ENCODE measurements around the gene JTB.

Gene JTB

DNA sequence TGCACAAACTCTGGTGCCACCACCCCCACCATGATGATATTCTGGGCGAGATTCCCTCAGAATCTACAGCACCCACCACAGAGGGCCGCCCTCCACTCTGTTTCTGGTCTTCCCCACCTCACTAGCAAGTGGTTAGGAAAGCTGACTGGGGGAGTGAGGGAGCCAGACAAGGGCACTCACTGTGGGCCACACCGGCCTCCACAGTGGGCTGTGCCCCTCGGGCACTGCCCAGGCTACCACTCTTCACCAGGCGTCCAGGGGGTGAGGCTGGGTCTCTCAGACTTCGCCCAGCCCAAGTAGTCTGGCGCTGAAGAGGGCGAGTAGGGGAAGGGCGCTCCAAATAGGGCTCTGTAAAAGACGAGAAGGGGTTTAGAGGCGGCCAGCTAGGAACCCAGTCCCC lies 43.5 kb downstream of the JTB start:
- TF ChIP-seq, protein P1, sequence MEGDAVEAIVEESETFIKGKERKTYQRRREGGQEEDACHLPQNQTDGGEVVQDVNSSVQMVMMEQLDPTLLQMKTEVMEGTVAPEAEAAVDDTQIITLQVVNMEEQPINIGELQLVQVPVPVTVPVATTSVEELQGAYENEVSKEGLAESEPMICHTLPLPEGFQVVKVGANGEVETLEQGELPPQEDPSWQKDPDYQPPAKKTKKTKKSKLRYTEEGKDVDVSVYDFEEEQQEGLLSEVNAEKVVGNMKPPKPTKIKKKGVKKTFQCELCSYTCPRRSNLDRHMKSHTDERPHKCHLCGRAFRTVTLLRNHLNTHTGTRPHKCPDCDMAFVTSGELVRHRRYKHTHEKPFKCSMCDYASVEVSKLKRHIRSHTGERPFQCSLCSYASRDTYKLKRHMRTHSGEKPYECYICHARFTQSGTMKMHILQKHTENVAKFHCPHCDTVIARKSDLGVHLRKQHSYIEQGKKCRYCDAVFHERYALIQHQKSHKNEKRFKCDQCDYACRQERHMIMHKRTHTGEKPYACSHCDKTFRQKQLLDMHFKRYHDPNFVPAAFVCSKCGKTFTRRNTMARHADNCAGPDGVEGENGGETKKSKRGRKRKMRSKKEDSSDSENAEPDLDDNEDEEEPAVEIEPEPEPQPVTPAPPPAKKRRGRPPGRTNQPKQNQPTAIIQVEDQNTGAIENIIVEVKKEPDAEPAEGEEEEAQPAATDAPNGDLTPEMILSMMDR (IDR thresholded peaks at IDR 0.05; ENCODE audit: extremely low read depth, missing control alignments): no peak
- no peak for DNase-seq (ENCODE audit: low spot score)

DNA sequence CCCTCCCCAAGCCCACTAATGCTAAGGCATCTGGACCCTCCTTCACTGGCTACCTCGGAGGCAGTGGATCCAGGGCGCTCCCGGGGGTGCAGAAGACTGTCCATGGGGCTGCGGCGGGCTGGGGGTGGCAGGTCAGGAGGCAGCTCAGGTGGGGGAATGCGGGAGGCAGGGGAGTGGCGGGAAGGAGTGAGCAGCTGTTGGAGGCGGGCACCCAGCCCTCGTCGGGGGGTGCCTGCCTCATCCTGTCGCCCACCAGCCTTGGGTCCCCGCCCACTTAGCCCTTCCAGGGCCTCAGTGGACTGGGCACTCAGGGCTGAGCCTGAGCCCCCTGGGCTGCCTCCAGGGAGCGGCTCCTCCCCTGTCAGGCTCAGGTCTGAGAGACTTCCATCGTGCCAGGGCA lies 44.0 kb downstream of the JTB start:
- DNase-seq (ENCODE audit: low spot score): no peak
- TF ChIP-seq, protein P1 (IDR thresholded peaks at IDR 0.05; ENCODE audit: extremely low read depth, missing control alignments): no peak

DNA sequence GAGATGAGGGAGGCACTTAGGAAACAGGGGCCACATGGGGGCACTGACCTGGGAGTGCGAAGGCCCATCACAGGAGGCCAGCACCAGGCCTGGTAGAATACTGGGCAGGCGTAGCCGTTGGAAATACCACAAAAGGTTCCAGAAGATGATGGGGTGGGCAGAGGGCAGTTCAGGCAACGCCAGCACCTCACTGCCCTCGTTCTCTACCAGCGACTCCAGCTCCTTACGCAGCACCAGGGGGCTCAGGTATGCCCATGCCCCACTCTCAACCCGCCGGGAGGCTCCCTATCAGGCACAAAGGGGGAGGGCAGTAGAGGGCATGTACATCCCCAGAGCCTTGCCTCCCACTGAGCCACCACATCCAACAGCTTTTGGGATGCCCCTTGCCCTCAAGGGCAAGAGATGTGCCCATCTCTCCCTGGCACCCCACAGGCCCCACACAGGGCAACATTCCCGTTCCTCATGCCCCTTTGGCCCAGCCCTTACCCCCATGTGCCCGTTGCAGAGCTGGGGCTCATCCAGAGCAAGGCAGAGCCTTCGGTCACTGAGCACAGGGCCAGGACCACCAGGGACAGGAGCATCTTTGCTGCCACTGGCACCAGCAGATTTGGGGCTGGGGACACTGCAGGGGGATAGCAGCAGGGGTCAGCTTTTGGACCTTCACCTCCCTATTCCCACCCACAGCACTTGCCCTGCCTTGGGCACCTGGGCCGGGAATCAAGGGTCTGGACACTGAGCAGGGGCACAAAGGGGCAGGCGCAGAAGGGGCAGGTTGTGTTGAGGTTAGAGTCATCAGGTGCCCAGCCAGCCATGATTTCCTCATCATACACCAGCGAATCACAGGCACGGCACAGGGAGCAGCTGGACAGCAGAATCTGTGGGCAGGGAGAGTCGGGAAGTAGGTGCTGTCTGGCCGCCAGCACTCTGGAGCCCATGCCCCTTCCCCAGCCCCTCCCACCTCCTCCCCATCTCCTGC lies 45.0 kb downstream of the JTB start:
- no peak for DNase-seq (ENCODE audit: low spot score)
- TF ChIP-seq, protein P1 (IDR thresholded peaks at IDR 0.05; ENCODE audit: extremely low read depth, missing control alignments): no peak

DNA sequence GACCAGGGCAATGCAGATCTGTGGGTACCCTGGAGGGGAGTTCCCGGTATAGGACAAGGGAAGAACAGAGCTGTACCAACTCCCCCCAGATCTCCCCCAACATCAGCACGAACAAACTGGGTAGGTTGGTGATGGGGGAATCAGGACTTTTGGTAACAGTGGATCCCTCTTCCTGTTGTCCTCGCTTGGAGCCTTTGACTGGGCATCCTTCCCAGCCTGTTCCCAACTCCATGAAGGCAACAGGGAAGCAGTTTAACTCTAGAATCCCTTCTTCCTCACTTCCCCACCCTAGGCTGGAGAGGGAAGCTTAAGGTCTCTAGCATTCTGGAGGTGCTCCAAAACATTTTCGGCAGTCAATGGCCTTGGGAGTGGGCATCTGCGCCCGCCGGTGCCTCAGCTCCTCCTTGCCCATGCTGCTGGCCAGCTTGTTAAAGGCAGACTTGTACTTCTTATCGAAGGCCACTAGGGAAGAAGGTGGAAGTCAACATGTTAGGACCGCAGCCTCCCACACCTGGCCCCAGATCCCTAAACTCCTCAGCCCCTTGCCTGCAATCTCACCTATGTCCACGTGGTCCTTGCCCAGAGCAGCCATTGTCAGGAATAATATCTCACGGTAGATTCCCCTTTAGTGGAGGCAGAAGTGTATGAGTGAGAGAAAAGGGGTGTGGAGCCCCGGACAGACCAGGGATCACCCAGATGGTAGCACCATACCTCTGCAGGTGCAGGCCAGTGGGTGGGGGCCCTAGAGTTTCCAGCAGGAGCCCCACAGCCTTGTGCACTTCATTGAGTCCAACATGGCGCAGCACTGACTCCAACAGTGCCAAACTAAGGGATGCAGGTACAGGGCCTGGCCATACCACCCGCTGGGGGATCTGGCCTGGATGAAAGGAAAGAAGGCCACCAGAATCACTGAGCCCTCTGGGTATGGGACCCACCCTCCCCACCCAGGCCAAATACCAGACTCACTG lies 47.2 kb downstream of the JTB start:
- no peak for DNase-seq (ENCODE audit: low spot score)
- TF ChIP-seq, protein P1 (IDR thresholded peaks at IDR 0.05; ENCODE audit: extremely low read depth, missing control alignments): no peak

- no peak for DNase-seq (ENCODE audit: low spot score)
- TF ChIP-seq, protein P1 (IDR thresholded peaks at IDR 0.05; ENCODE audit: extremely low read depth, missing control alignments): no peak
Observed at GRCh38 chr1:153929426-153929825, 48.0 kb downstream of the JTB start.

DNA sequence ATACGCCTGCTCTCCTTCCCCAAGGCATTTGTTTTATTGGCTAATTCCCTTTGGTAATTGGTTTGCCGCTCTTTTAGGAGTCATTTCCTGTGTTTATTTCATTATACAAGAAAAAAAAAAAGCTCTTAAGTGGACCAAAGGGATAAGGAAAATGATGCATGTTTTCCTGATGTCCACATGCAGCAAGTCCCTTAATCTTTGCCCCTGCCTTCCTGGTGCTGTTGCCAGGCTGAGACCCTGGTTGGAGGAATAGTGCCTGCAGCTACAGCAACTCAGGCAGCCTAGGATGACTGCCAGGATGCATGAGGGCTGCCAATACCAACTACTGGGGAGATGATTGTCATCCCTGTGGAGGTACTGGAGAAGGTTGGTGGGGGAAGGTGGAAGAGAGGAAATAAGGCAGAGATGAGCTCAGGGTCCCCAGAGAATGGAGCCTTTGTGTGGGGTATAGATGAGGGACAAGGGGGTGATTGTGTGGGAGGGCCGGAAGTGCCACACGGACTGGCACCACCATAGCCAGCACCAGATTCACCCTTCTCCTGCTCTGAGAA lies 48.6 kb downstream of the JTB start:
- TF ChIP-seq, protein P1 (IDR thresholded peaks at IDR 0.05; ENCODE audit: extremely low read depth, missing control alignments): no peak
- DNase-seq (ENCODE audit: low spot score): no peak
